WTC11 (cell line): ENCODE measurements around the gene WDR59. TPM values are rescaled to one million over a fixed set of nuclear protein-coding genes. Genes with fewer than 3 reads are reported as not detected.

Experiments
- ATAC-seq: fragments of 200-7000 bp; cut with Tn5 transposase; 2 replicates; pipeline ENCODE4 v1.10.0; 2021; ENCODE audit warnings: mild to moderate bottlenecking, moderate library complexity
- CTCF ChIA-PET: fragments of 300-600 bp; sonication (Branson Sonifier 250); formaldehyde crosslinking; loops from one replicate; lab custom pipeline; 2021; ENCODE audit warnings: antibody characterized with exemption; lab: Charles Lee
- POLR2A ChIA-PET: fragments of 350-600 bp; sonication (Branson Sonifier 250); formaldehyde crosslinking; loops from one replicate; lab custom pipeline; 2021; ENCODE audit warnings: antibody characterized with exemption; lab: Charles Lee
- DNase-seq: peaks from one replicate; pipeline ENCODE4 v3.0.0; 2021; ENCODE audit warnings: low spot score
- H3K27ac Mint-ChIP-seq: 2 replicates; pipeline ENCODE4 v1.8.0; 2021; ENCODE audit warnings: mixed read lengths
- H3K27me3 Mint-ChIP-seq: 2 replicates; pipeline ENCODE4 v1.8.0; 2021; ENCODE audit warnings: low read depth, mild to moderate bottlenecking, moderate library complexity, mixed read lengths
- H3K36me3 Mint-ChIP-seq: 2 replicates; pipeline ENCODE4 v1.8.0; 2021; ENCODE audit warnings: mixed read lengths
- H3K4me1 Mint-ChIP-seq: 2 replicates; pipeline ENCODE4 v1.8.0; 2022; ENCODE audit warnings: mixed read lengths
- H3K4me3 Mint-ChIP-seq: 2 replicates; pipeline ENCODE4 v1.8.0; 2021; ENCODE audit warnings: mild to moderate bottlenecking, moderate library complexity, mixed read lengths
- H3K9me3 Mint-ChIP-seq: 2 replicates; pipeline ENCODE4 v1.8.0; 2021; ENCODE audit warnings: mixed read lengths
- CREM ChIP-seq: sonication (generic); formaldehyde crosslinking; IDR thresholded peaks from 2 replicates; pipeline ENCODE4 v1.8.1; 2022; ENCODE audit warnings: mild to moderate bottlenecking, missing genetic modification reagents, moderate library complexity
- EMX1 ChIP-seq: fragments of 250-450 bp; sonication (Bioruptor Pico); IDR thresholded peaks from 2 replicates; pipeline ENCODE4 v1.8.0; 2021; ENCODE audit warnings: mild to moderate bottlenecking
- ESRRA ChIP-seq: sonication (generic); formaldehyde crosslinking; IDR thresholded peaks from 2 replicates; pipeline ENCODE4 v1.8.1; 2022; ENCODE audit warnings: mild to moderate bottlenecking, missing genetic modification reagents, borderline replicate concordance
- FOXJ3 ChIP-seq: sonication (generic); formaldehyde crosslinking; IDR thresholded peaks from 2 replicates; pipeline ENCODE4 v1.9.0; 2021; ENCODE audit warnings: missing genetic modification reagents, mild to moderate bottlenecking, borderline replicate concordance
- GTF2I ChIP-seq: fragments of 250-450 bp; sonication (Bioruptor Pico); conservative IDR thresholded peaks from 2 replicates; pipeline ENCODE4 v1.4.0; 2021; ENCODE audit warnings: mild to moderate bottlenecking
- IRF2 ChIP-seq: sonication (generic); formaldehyde crosslinking; IDR thresholded peaks from 2 replicates; pipeline ENCODE4 v1.8.0; 2022; ENCODE audit warnings: low read depth, missing genetic modification reagents, borderline replicate concordance
- MLX ChIP-seq: sonication (generic); formaldehyde crosslinking; IDR thresholded peaks from 2 replicates; pipeline ENCODE4 v1.8.1; 2023; ENCODE audit warnings: mild to moderate bottlenecking, missing genetic modification reagents, moderate library complexity
- OVOL2 ChIP-seq: fragments of 250-450 bp; sonication (Bioruptor Pico); IDR thresholded peaks from 2 replicates; pipeline ENCODE4 v1.9.0; 2021; ENCODE audit warnings: mild to moderate bottlenecking, borderline replicate concordance
- RORB ChIP-seq: fragments of 250-450 bp; sonication (Bioruptor Pico); IDR thresholded peaks from 2 replicates; pipeline ENCODE4 v1.9.0; 2021; ENCODE audit warnings: mild to moderate bottlenecking
- SMAD4 ChIP-seq: sonication (generic); formaldehyde crosslinking; IDR thresholded peaks from 2 replicates; pipeline ENCODE4 v1.8.0; 2022; ENCODE audit warnings: mild to moderate bottlenecking, missing genetic modification reagents
- SOX15 ChIP-seq: fragments of 250-450 bp; sonication (Bioruptor Pico); IDR thresholded peaks from 2 replicates; pipeline ENCODE4 v1.9.0; 2021; ENCODE audit warnings: mild to moderate bottlenecking
- TEAD1 ChIP-seq: sonication (generic); formaldehyde crosslinking; IDR thresholded peaks from 2 replicates; pipeline ENCODE4 v1.8.0; 2022; ENCODE audit warnings: mild to moderate bottlenecking, missing genetic modification reagents
- USF1 ChIP-seq: sonication (generic); formaldehyde crosslinking; IDR thresholded peaks from 2 replicates; pipeline ENCODE4 v1.8.0; 2022; ENCODE audit warnings: mild to moderate bottlenecking, missing genetic modification reagents
- ZNF138 ChIP-seq: sonication (generic); formaldehyde crosslinking; conservative IDR thresholded peaks from 2 replicates; pipeline ENCODE4 v1.8.1; 2022; ENCODE audit warnings: mild to moderate bottlenecking, moderate library complexity, missing genetic modification reagents
- ZNF219 ChIP-seq: sonication (generic); formaldehyde crosslinking; IDR thresholded peaks from 2 replicates; pipeline ENCODE4 v1.8.0; 2023; ENCODE audit warnings: missing genetic modification reagents, mild to moderate bottlenecking, borderline replicate concordance
- ZNF263 ChIP-seq: sonication (generic); formaldehyde crosslinking; IDR thresholded peaks from 2 replicates; pipeline ENCODE4 v1.8.1; 2022; ENCODE audit warnings: low read depth, mild to moderate bottlenecking, moderate library complexity, missing genetic modification reagents
- ZNF423 ChIP-seq: fragments of 250-450 bp; sonication (Bioruptor Pico); IDR thresholded peaks from 2 replicates; pipeline ENCODE4 v2.1.2; 2022; ENCODE audit warnings: mild to moderate bottlenecking, moderate library complexity
- ZNF671 ChIP-seq: fragments of 250-450 bp; sonication (Bioruptor Pico); IDR thresholded peaks from 2 replicates; pipeline ENCODE4 v1.8.0; 2021; ENCODE audit warnings: mild to moderate bottlenecking
- total RNA-seq: library from RNA; stranded (reverse); gene quantifications from 3 replicates; pipeline ENCODE4 v1.2.3, GENCODE V29; 2021
- TF ChIP-seq, protein P1 (sequence below): sonication (generic); formaldehyde crosslinking; IDR thresholded peaks from 2 replicates; pipeline ENCODE4 v1.8.1; 2023; ENCODE audit warnings: mild to moderate bottlenecking, moderate library complexity, missing genetic modification reagents

The WDR59 gene
- total RNA-seq, 1 experiment from 2014 or later: 100 TPM

- TF ChIP-seq, protein P1, sequence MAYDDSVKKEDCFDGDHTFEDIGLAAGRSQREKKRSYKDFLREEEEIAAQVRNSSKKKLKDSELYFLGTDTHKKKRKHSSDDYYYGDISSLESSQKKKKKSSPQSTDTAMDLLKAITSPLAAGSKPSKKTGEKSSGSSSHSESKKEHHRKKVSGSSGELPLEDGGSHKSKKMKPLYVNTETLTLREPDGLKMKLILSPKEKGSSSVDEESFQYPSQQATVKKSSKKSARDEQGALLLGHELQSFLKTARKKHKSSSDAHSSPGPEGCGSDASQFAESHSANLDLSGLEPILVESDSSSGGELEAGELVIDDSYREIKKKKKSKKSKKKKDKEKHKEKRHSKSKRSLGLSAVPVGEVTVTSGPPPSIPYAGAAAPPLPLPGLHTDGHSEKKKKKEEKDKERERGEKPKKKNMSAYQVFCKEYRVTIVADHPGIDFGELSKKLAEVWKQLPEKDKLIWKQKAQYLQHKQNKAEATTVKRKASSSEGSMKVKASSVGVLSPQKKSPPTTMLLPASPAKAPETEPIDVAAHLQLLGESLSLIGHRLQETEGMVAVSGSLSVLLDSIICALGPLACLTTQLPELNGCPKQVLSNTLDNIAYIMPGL (CRISPR knock-in tag): no peak
- TF ChIP-seq ZNF423 (CRISPR knock-in tag): no peak
Measured at GRCh38 chr16:74929636-74930035, 55.3 kb downstream of the WDR59 start (continued).

DNA sequence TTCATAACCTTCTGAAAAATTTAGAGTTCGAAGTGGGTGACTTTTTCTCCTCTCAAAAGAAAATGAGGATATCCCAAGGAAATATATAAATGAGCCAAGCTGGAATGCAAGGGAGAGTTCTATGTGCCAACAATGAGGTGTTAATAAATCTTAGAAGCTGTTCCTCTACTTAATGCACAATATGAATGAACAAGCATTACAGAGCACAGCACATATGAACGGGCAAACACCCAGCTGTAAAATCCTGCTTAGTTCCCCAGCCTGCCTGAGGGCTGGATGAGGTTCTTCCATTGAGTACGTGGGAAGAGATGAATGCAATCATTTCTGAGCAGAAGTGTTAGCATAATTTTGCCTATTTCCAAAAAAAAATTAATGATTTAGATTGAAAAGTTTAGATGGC, 58.1 kb downstream of the WDR59 start:
- Mint-ChIP-seq H3K9me3 (no peaks in the 10 kb centered on the region), H3K36me3 (peaks cover 42% of the 10 kb centered on the region), H3K27ac (no peak overlapping the region), H3K27me3 (no peaks in the 10 kb centered on the region)
- no peak for DNase-seq
- POLR2A ChIA-PET: no interaction called here
- CTCF ChIA-PET: interaction anchor here (0.7 kb wide), 1 partner anchor 210 kb away, joined by 4 read pairs; no protein-coding TSS in a partner anchor
- ATAC-seq: no peak
- TF ChIP-seq OVOL2 (CRISPR knock-in tag): no peak
- TF ChIP-seq USF1: no peak
- TF ChIP-seq, all 79 proteins: peak for 0
- H3K4me3 Mint-ChIP-seq: no peak overlapping the region
- H3K4me1 Mint-ChIP-seq: no peaks in the 10 kb centered on the region

DNA sequence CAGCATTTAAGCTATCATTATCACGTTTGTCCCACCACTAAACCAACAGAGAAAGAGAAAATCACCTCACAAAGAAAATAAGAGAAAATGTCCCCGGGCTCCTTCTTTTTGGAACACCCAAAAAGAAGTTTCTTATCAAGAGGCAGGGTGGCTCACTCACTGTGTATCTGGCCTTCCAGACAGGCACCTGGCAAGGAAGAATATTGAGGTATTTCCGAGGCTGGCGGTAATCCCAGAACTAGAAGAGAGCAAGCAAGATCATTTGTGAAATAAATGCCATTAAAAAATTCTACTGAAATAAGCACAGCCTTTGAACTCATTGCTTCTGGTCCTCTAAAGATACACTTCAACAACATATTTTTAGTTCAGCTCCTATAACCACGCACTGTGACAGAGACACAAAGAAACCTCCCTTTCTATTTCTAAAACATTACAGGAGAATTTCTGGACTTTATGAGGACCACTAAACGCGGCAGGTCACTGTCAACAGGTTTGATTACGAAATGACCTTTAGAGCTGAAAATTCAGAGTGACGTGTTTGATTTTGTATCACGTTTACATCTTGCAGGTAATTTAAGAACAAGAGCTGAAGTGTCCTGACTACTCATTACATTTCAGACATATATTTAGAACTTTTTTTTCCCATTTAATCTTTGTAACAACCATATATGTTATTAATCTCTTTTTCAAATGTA, 61.0 kb downstream of the WDR59 start:
- Mint-ChIP-seq H3K27me3 (no peaks in the 10 kb centered on the region), H3K36me3 (peaks cover 50% of the 10 kb centered on the region), H3K9me3 (no peaks in the 10 kb centered on the region)
- TF ChIP-seq RORB (CRISPR knock-in tag) (no peak), GTF2I (no peak), FOXJ3 (CRISPR knock-in tag) (no peak), ZNF263 (no peak), SMAD4 (CRISPR knock-in tag) (no peak), ZNF138 (CRISPR knock-in tag) (no peak)
- TF ChIP-seq, all 79 proteins: peak for 0
- no peak for ATAC-seq
- H3K4me1 Mint-ChIP-seq: no peaks in the 10 kb centered on the region
- POLR2A ChIA-PET: no interaction called here
- CTCF ChIA-PET: interaction anchor here (1.1 kb wide), 1 partner anchor 61 kb away, joined by 3 read pairs; no protein-coding TSS in a partner anchor
- DNase-seq: no peak
- H3K27ac Mint-ChIP-seq: no peak overlapping the region; the same call in 1 of the 2 replicates
- H3K4me3 Mint-ChIP-seq: no peak overlapping the region

DNA sequence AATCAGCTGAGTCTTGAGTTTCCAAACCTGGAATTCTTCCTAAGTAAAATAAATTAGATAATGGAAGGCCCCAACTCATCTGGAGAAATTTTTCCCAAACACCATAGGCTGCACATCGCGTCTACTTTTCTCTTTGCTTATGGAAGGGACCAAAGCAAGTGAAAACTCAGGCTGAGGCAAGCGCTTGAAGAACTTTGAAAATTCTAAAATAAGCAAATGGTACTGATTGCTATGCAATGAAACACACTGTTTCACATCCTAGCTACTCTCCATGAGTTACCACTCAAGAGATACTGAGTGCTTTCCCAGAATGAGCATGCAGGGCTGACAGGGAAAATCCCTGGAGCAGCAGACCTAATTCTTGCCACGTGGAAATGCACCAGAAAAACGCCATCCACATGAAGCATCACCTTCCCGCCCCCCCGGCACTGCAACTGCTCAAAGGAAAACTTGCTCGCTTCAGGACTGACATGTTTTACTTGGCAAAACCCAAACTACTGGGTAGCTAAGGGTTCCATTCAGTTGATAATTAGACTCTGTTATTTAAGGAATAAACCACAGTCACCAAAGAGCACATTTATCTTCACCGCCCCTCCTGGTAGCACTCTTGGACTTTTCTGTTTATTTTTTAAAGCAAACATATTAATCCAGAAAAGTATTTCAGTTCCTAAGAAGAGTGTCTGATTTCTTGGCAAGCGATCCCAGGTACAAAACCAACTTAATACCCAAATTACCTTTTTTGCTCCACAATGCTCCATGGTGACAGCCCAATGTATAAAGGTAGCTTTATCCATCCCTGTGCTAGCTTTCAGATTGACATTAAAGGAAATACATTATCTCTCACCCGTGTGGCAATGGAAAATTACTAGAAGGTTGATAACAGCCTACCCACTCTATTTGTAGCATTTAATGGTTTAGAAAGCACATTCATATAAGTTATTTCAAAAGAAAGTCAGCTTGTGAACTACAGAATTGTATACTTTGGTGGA, 62.5 kb downstream of the WDR59 start:
- H3K36me3 Mint-ChIP-seq: peaks cover 59% of the 10 kb centered on the region
- ATAC-seq (no peak), DNase-seq (no peak)
- H3K9me3 Mint-ChIP-seq: no peaks in the 10 kb centered on the region
- H3K4me3 Mint-ChIP-seq: no peak overlapping the region
- no peaks in the 10 kb centered on the region for H3K4me1 Mint-ChIP-seq
- no peak for TF ChIP-seq EMX1
- TF ChIP-seq ZNF138 (CRISPR knock-in tag): no peak
- no peak for TF ChIP-seq ZNF423 (CRISPR knock-in tag)
- TF ChIP-seq ZNF219 (CRISPR knock-in tag): no peak
- no peak for TF ChIP-seq OVOL2 (CRISPR knock-in tag)
- no peak for TF ChIP-seq CREM (CRISPR knock-in tag)
- TF ChIP-seq MLX (CRISPR knock-in tag): no peak
- no peak for TF ChIP-seq TEAD1 (CRISPR knock-in tag)
- TF ChIP-seq IRF2 (CRISPR knock-in tag): no peak
- no peak for TF ChIP-seq SOX15 (CRISPR knock-in tag)
- no peak for TF ChIP-seq ZNF671 (CRISPR knock-in tag)
- TF ChIP-seq ESRRA (CRISPR knock-in tag): no peak
- no peaks in the 10 kb centered on the region for H3K27me3 Mint-ChIP-seq
- H3K27ac Mint-ChIP-seq: no peak overlapping the region; the same call in 1 of the 2 replicates
- ChIA-PET CTCF (interaction anchor here (1.1 to 1.6 kb wide), 2 partner anchors 59 to 189 kb away, joined by 3 to 4 read pairs; no protein-coding TSS in a partner anchor), POLR2A (no interaction called here)
